T-helper 17 cell (primary cell): ENCODE results near the gene SHC3. TPM values are rescaled to one million over a fixed set of nuclear protein-coding genes. Genes with fewer than 3 reads are reported as not detected.

ENCODE experiments used
- ATAC-seq: fragments of 150-1000 bp; cut with Tn5 transposase; 2 replicates; pipeline ENCODE4 v1.10.0; 2021; ENCODE audit warnings: mild to moderate bottlenecking, moderate library complexity
- DNase-seq, 3 donors: peaks; one replicate each; pipeline versions ENCODE4 v3.0.0 to v3.0.0-alpha.2; 2020 to 2021
- H3K9me3 ChIP-seq: one replicate; pipeline ENCODE4 v1.7.0; 2013; ENCODE audit warnings: low read length, mild to moderate bottlenecking; ENCODE audit not compliant: control insufficient read depth, poor library complexity, severe bottlenecking
- H3K27ac Mint-ChIP-seq: one replicate; pipeline ENCODE4 v1.8.0; 2022; ENCODE audit warnings: mild to moderate bottlenecking, moderate library complexity, mixed read lengths
- H3K27me3 Mint-ChIP-seq: one replicate; pipeline ENCODE4 v1.8.0; 2022; ENCODE audit warnings: mixed read lengths
- H3K36me3 Mint-ChIP-seq: one replicate; pipeline ENCODE4 v1.8.0; 2022; ENCODE audit warnings: low read depth, mixed read lengths
- H3K4me1 Mint-ChIP-seq: one replicate; pipeline ENCODE4 v1.8.0; 2022; ENCODE audit warnings: mild to moderate bottlenecking, mixed read lengths
- H3K4me3 Mint-ChIP-seq: one replicate; pipeline ENCODE4 v1.8.0; 2022; ENCODE audit warnings: mild to moderate bottlenecking, moderate library complexity, mixed read lengths
- total RNA-seq, 4 donors: library from RNA in 2 of 4; stranded (reverse) in 2 of 4; gene quantifications; one replicate each; pipeline ENCODE4 v1.2.3 and lab custom pipeline; 2022 to 2026

SHC3 gene
- total RNA-seq, 2 donors from 2014 or later: not detected

- H3K9me3 ChIP-seq: no peaks in the 10 kb centered on the region
- H3K27ac Mint-ChIP-seq: no peak overlapping the region
- H3K4me3 Mint-ChIP-seq: no peak overlapping the region
- DNase-seq (no peak), ATAC-seq (no peak)
- H3K36me3 Mint-ChIP-seq: peaks cover 2% of the 10 kb centered on the region
- H3K27me3 Mint-ChIP-seq: peaks cover 42% of the 10 kb centered on the region
- H3K4me1 Mint-ChIP-seq: peaks cover 4% of the 10 kb centered on the region
Observed at GRCh38 chr9:89000371-89000781, 178.2 kb downstream of the SHC3 start.

GRCh38 chr9:88998911-88999310, 179.7 kb downstream of the SHC3 start:
- DNase-seq (no peak), ATAC-seq (no peak)
- H3K4me3 Mint-ChIP-seq: no peak overlapping the region
- peaks cover 4% of the 10 kb centered on the region for H3K4me1 Mint-ChIP-seq
- H3K36me3 Mint-ChIP-seq: peaks cover 2% of the 10 kb centered on the region
- H3K27ac Mint-ChIP-seq: no peak overlapping the region
- no peaks in the 10 kb centered on the region for H3K9me3 ChIP-seq
- H3K27me3 Mint-ChIP-seq: peaks cover 53% of the 10 kb centered on the region

GRCh38 chr9:88998503-88998902, 180.1 kb downstream of the SHC3 start:
- H3K4me3 Mint-ChIP-seq: no peak overlapping the region
- H3K27ac Mint-ChIP-seq: no peak overlapping the region
- peaks cover 53% of the 10 kb centered on the region for H3K27me3 Mint-ChIP-seq
- H3K36me3 Mint-ChIP-seq: peaks cover 2% of the 10 kb centered on the region
- DNase-seq: no peak
- H3K4me1 Mint-ChIP-seq: peaks cover 4% of the 10 kb centered on the region
- no peaks in the 10 kb centered on the region for H3K9me3 ChIP-seq
- ATAC-seq: no peak

GRCh38 chr9:88997646-88998045, 181.0 kb downstream of the SHC3 start:
- no peak overlapping the region for H3K27ac Mint-ChIP-seq
- no peak overlapping the region for H3K4me3 Mint-ChIP-seq
- ATAC-seq (no peak), DNase-seq (no peak)
- peaks cover 2% of the 10 kb centered on the region for H3K36me3 Mint-ChIP-seq
- no peaks in the 10 kb centered on the region for H3K9me3 ChIP-seq
- H3K4me1 Mint-ChIP-seq: peaks cover 4% of the 10 kb centered on the region
- H3K27me3 Mint-ChIP-seq: peaks cover 53% of the 10 kb centered on the region

GRCh38 chr9:88996921-88997235, 181.7 kb downstream of the SHC3 start:
- H3K27ac Mint-ChIP-seq: no peak overlapping the region
- no peak overlapping the region for H3K4me3 Mint-ChIP-seq
- H3K36me3 Mint-ChIP-seq: peaks cover under 1% of the 10 kb centered on the region
- H3K4me1 Mint-ChIP-seq: peaks cover 4% of the 10 kb centered on the region
- H3K9me3 ChIP-seq: no peaks in the 10 kb centered on the region
- no peak for ATAC-seq
- peaks cover 53% of the 10 kb centered on the region for H3K27me3 Mint-ChIP-seq
- no peak for DNase-seq

GRCh38 chr9:88996046-88996920, 182.3 kb downstream of the SHC3 start:
- Mint-ChIP-seq H3K36me3 (no peaks in the 10 kb centered on the region), H3K27ac (no peak overlapping the region), H3K27me3 (peaks cover 50% of the 10 kb centered on the region), H3K4me1 (peaks cover 4% of the 10 kb centered on the region), H3K4me3 (no peak overlapping the region)
- H3K9me3 ChIP-seq: no peaks in the 10 kb centered on the region
- ATAC-seq (no peak), DNase-seq (no peak)

GRCh38 chr9:88995627-88996026, 183.0 kb downstream of the SHC3 start:
- Mint-ChIP-seq H3K27ac (no peak overlapping the region), H3K27me3 (peaks cover 48% of the 10 kb centered on the region), H3K36me3 (no peaks in the 10 kb centered on the region), H3K4me1 (no peaks in the 10 kb centered on the region), H3K4me3 (no peak overlapping the region)
- ATAC-seq: no peak
- no peaks in the 10 kb centered on the region for H3K9me3 ChIP-seq
- no peak for DNase-seq

GRCh38 chr9:88995200-88995577, 183.4 kb downstream of the SHC3 start:
- no peaks in the 10 kb centered on the region for H3K9me3 ChIP-seq
- no peak overlapping the region for H3K27ac Mint-ChIP-seq
- peaks cover 53% of the 10 kb centered on the region for H3K27me3 Mint-ChIP-seq
- ATAC-seq (no peak), DNase-seq (no peak)
- no peak overlapping the region for H3K4me3 Mint-ChIP-seq
- H3K36me3 Mint-ChIP-seq: no peaks in the 10 kb centered on the region
- H3K4me1 Mint-ChIP-seq: peaks cover 2% of the 10 kb centered on the region

- H3K27ac Mint-ChIP-seq: no peak overlapping the region
- no peak for DNase-seq
- H3K4me1 Mint-ChIP-seq: peaks cover 2% of the 10 kb centered on the region
- no peaks in the 10 kb centered on the region for H3K36me3 Mint-ChIP-seq
- ATAC-seq: no peak
- no peak overlapping the region for H3K4me3 Mint-ChIP-seq
- peaks cover 58% of the 10 kb centered on the region for H3K27me3 Mint-ChIP-seq
- no peaks in the 10 kb centered on the region for H3K9me3 ChIP-seq
Observed at GRCh38 chr9:88994469-88995199, 184.0 kb downstream of the SHC3 start.

- no peaks in the 10 kb centered on the region for H3K9me3 ChIP-seq
- no peak for DNase-seq
- Mint-ChIP-seq H3K36me3 (no peaks in the 10 kb centered on the region), H3K4me1 (peaks cover 8% of the 10 kb centered on the region), H3K27ac (no peak overlapping the region), H3K27me3 (peaks cover 65% of the 10 kb centered on the region), H3K4me3 (no peak overlapping the region)
- no peak for ATAC-seq
Observed at GRCh38 chr9:88993871-88994460, 184.7 kb downstream of the SHC3 start.

GRCh38 chr9:88993327-88993726, 185.3 kb downstream of the SHC3 start:
- no peak for ATAC-seq
- H3K9me3 ChIP-seq: no peaks in the 10 kb centered on the region
- Mint-ChIP-seq H3K27ac (no peak overlapping the region), H3K36me3 (no peaks in the 10 kb centered on the region), H3K4me1 (peaks cover 8% of the 10 kb centered on the region), H3K27me3 (peaks cover 71% of the 10 kb centered on the region), H3K4me3 (no peak overlapping the region)
- no peak for DNase-seq

- no peaks in the 10 kb centered on the region for H3K9me3 ChIP-seq
- H3K27ac Mint-ChIP-seq: no peak overlapping the region
- H3K27me3 Mint-ChIP-seq: peaks cover 75% of the 10 kb centered on the region
- ATAC-seq (no peak), DNase-seq (no peak)
- H3K4me1 Mint-ChIP-seq: peaks cover 8% of the 10 kb centered on the region
- H3K36me3 Mint-ChIP-seq: no peaks in the 10 kb centered on the region
- H3K4me3 Mint-ChIP-seq: no peak overlapping the region
Observed at GRCh38 chr9:88992556-88992955, 186.1 kb downstream of the SHC3 start.
